ENCODE data around the gene DYNLT2.

- no peak for TF ChIP-seq CTCF (IDR thresholded peaks at IDR 0.05)
- TF ChIP-seq USF2 (CRISPR knock-in tag; IDR thresholded peaks at IDR 0.05): no peak
- no peak for TF ChIP-seq ZNF423 (CRISPR knock-in tag; IDR thresholded peaks at IDR 0.05)
- TF ChIP-seq ZBTB21 (CRISPR knock-in tag; IDR thresholded peaks at IDR 0.05; ENCODE audit: borderline replicate concordance): no peak
- TF ChIP-seq NFE2L1 (CRISPR knock-in tag; IDR thresholded peaks at IDR 0.05): no peak
- no peak for TF ChIP-seq PREB (CRISPR knock-in tag; IDR thresholded peaks at IDR 0.05; ENCODE audit: borderline replicate concordance)
- no peak for TF ChIP-seq ETV6 (CRISPR knock-in tag; IDR thresholded peaks at IDR 0.05)
- no peak for TF ChIP-seq ATF3 (CRISPR knock-in tag; conservative IDR thresholded peaks at IDR 0.05)
- TF ChIP-seq IRF1 (CRISPR knock-in tag; IDR thresholded peaks at IDR 0.05): no peak
- TF ChIP-seq ZNF512 (CRISPR knock-in tag; IDR thresholded peaks at IDR 0.05; ENCODE audit: borderline replicate concordance): no peak
- TF ChIP-seq ZBTB43 (CRISPR knock-in tag; IDR thresholded peaks at IDR 0.05): no peak
- TF ChIP-seq NR2C2 (CRISPR knock-in tag; IDR thresholded peaks at IDR 0.05): no peak
These were observed 36.8 kb downstream of the DYNLT2 start for GRCh38 chr6:169714595-169714994.
